Natural killer cell (primary cell): Measurements from ENCODE around the gene ATG101. TPM values are rescaled to one million over a fixed set of nuclear protein-coding genes. Genes with fewer than 3 reads are reported as not detected.

Experiments
- ATAC-seq, 3 donors: fragments of 150-1000 bp in 2 of 3; fragments of 200-7000 bp in 1 of 3; cut with Tn5 transposase; 1 replicate in 1 of 3; 2 replicates in 2 of 3; pipeline ENCODE4 v1.10.0; 2021; ENCODE audit warnings: mild to moderate bottlenecking in 2 of 3, moderate library complexity in 2 of 3
- DNase-seq, 2 donors: peaks; one replicate each; pipeline versions ENCODE4 v3.0.0 to v3.0.0-alpha.2; 2013 to 2021; ENCODE audit warnings: mixed read lengths in 1 of 2
- H3K27ac ChIP-seq: one replicate; pipeline ENCODE4 v1.5.1; 2013; ENCODE audit warnings: mild to moderate bottlenecking, low read length
- H3K27me3 ChIP-seq: one replicate; pipeline ENCODE4 v1.6.1; 2013; ENCODE audit warnings: low read length; ENCODE audit not compliant: control insufficient read depth, insufficient read depth
- H3K36me3 ChIP-seq: one replicate; pipeline ENCODE4 v1.6.1; 2013; ENCODE audit warnings: low read length; ENCODE audit not compliant: control insufficient read depth, insufficient read depth
- H3K4me1 ChIP-seq: one replicate; pipeline ENCODE4 v1.6.1; 2013; ENCODE audit warnings: low read length; ENCODE audit not compliant: control insufficient read depth, insufficient read depth
- H3K4me3 ChIP-seq: one replicate; pipeline ENCODE4 v1.5.1; 2013; ENCODE audit warnings: low read length
- H3K9me3 ChIP-seq: one replicate; pipeline ENCODE4 v1.6.1; 2013; ENCODE audit warnings: low read length; ENCODE audit not compliant: control insufficient read depth, insufficient read depth
- H3K27ac Mint-ChIP-seq, 2 donors: one replicate each; pipeline ENCODE4 v1.8.0; 2022; ENCODE audit warnings: mild to moderate bottlenecking in 2 of 2, mixed read lengths in 2 of 2, moderate library complexity in 1 of 2
- H3K27me3 Mint-ChIP-seq, 2 donors: one replicate each; pipeline ENCODE4 v1.8.0; 2022; ENCODE audit warnings: low read depth in 2 of 2, mixed read lengths in 2 of 2
- H3K36me3 Mint-ChIP-seq: one replicate; pipeline ENCODE4 v1.8.0; 2022; ENCODE audit warnings: mixed read lengths
- H3K4me1 Mint-ChIP-seq, 2 donors: one replicate each; pipeline ENCODE4 v1.8.0; 2022; ENCODE audit warnings: mixed read lengths in 2 of 2
- H3K4me3 Mint-ChIP-seq: one replicate; pipeline ENCODE4 v1.8.0; 2022; ENCODE audit warnings: mild to moderate bottlenecking, moderate library complexity, mixed read lengths
- H3K9me3 Mint-ChIP-seq, 2 donors: one replicate each; pipeline ENCODE4 v1.8.0; 2022; ENCODE audit warnings: mixed read lengths in 2 of 2
- WGBS: methylation state at CpG from one replicate; pipeline ENCODE4 v1.1.7; 2013; ENCODE audit warnings: missing lambda C conversion rate; ENCODE audit not compliant: insufficient coverage; 5-methylcytosine and 5-hydroxymethylcytosine counted together
- intact Hi-C: fragments of 100-400 bp; cut with micrococcal nuclease; formaldehyde crosslinking; loops from one replicate; pipeline ENCODE4 v1.14.2; 2022
- total RNA-seq, 4 donors: library from RNA; stranded (reverse); fragments of 120-200 nt in 1 of 4; gene quantifications; one replicate each; pipeline versions ENCODE4 v1.2.3 to v1.2.4, GENCODE V29; 2013 to 2022
- TF ChIP-seq, protein P1 (sequence below): fragments of 200-600 bp; IDR thresholded peaks from one replicate; pipeline ENCODE4 v1.8.0; 2022; ENCODE audit warnings: antibody characterized with exemption

Gene ATG101
- total RNA-seq, 3 donors from 2014 or later (not counting 1 experiment from before 2014, with no cell fraction given), result 18.6 to 32.8 (median 23.3) TPM

DNA sequence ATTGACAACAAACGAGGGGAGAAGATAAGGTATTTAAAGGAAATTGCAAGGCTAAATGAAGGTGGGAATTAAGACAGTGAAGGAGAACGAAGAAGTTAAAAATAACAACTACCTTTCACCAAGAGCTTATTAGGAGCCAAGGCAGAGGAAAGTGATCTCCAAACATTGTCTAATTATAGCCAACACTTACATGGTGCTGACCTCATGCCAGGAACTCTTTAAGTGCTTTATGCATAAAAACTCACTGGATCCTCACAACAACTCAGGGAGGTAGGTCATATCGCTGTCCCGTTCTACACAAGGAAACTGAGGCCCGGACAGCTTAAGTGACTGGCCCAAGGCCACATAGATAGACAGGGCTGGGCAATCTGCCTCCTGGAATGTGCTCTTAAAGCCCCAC is 43.5 kb upstream of the ATG101 start:
- intact Hi-C loops, result no loop called here
- WGBS, result 89% methylated on average over 4 of the region's 5 CpGs
- Mint-ChIP-seq H3K9me3 (no peaks in the 10 kb centered on the region), H3K4me1 (peaks cover 23 to 30% of the 10 kb centered on the region in 2 donors), H3K4me3 (no peak overlapping the region), H3K27me3 (no peaks in the 10 kb centered on the region), H3K27ac (peak overlapping the region; percentile 88 to 90), H3K36me3 (no peaks in the 10 kb centered on the region)
- H3K4me3 ChIP-seq, result no peak overlapping the region
- no peaks in the 10 kb centered on the region for H3K9me3 ChIP-seq
- H3K27ac ChIP-seq, result no peak overlapping the region
- peaks cover 32% of the 10 kb centered on the region for H3K4me1 ChIP-seq
- no peaks in the 10 kb centered on the region for H3K27me3 ChIP-seq
- TF ChIP-seq, protein P1, sequence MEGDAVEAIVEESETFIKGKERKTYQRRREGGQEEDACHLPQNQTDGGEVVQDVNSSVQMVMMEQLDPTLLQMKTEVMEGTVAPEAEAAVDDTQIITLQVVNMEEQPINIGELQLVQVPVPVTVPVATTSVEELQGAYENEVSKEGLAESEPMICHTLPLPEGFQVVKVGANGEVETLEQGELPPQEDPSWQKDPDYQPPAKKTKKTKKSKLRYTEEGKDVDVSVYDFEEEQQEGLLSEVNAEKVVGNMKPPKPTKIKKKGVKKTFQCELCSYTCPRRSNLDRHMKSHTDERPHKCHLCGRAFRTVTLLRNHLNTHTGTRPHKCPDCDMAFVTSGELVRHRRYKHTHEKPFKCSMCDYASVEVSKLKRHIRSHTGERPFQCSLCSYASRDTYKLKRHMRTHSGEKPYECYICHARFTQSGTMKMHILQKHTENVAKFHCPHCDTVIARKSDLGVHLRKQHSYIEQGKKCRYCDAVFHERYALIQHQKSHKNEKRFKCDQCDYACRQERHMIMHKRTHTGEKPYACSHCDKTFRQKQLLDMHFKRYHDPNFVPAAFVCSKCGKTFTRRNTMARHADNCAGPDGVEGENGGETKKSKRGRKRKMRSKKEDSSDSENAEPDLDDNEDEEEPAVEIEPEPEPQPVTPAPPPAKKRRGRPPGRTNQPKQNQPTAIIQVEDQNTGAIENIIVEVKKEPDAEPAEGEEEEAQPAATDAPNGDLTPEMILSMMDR, result no peak
- no peaks in the 10 kb centered on the region for H3K36me3 ChIP-seq
- no peak for DNase-seq
- no peak for ATAC-seq

DNA sequence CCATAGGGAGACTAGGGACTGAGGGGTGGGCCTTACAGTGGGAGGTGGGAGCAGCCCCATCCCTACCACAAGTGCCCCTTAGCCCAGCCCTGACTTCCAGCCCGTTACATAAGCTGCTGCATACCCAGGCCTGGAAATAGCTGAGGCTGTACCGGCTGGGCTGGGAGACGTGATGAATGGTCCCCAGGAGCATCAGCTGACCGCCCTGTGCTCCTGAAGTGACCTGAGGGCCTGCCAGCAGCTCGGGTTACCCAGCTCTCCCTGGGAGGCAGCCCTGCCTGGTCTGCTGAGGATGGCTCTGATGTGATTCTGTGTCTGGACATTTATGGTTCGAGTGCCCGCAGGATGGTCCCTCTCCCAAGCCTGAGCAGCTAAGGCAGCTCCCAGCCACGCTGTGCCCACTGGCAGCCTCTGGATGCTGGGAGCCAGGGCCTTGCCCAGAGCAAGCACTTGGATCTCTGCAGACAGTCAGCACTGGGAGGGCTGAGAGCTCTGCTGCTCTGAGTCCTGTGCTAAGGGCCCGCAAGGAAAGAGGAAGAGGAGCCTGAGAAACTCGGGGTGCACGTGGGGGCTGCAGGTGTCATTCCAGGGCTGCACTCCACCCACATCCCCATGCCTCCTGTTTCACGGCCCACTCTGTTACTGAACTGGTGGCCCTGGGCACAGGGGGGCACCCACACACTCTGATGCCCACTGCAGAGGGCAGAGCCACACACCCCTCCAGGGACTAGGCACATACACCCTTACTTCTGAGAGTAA is 42.5 kb upstream of the ATG101 start:
- no peak overlapping the region for H3K27ac ChIP-seq
- no peaks in the 10 kb centered on the region for H3K27me3 Mint-ChIP-seq
- intact Hi-C loops, result no loop called here
- H3K4me3 Mint-ChIP-seq, result no peak overlapping the region
- ATAC-seq (no peak), DNase-seq (no peak)
- no peaks in the 10 kb centered on the region for H3K9me3 Mint-ChIP-seq
- H3K36me3 ChIP-seq, result no peaks in the 10 kb centered on the region
- H3K4me1 Mint-ChIP-seq, result peaks cover 23 to 33% of the 10 kb centered on the region in 2 donors
- H3K9me3 ChIP-seq, result no peaks in the 10 kb centered on the region
- no peak overlapping the region for H3K4me3 ChIP-seq
- 82% methylated on average over 12 of the region's 12 CpGs for WGBS
- no peak overlapping the region for H3K27ac Mint-ChIP-seq
- TF ChIP-seq, protein P1, result no peak
- H3K4me1 ChIP-seq, result peaks cover 33% of the 10 kb centered on the region
- H3K36me3 Mint-ChIP-seq, result no peaks in the 10 kb centered on the region
- no peaks in the 10 kb centered on the region for H3K27me3 ChIP-seq

DNA sequence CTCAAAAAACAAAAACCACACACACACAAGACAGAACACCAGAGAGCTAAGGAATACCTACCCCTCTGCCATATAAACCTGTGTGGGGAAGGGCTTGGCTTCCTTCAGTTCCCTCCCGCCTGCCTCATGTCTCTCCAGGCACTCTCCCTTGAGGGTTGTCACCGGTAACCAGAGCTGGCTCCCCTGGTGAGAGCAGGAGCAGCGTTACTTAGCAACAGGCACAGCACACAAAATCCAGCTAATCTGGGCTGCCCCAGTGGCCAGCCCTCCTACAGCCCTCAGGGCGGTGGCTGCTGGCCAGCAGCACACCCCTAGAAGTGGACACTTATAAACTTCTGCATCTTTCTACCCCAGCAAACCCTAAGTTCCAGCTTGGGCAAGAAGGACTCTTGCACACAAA is 40.1 kb upstream of the ATG101 start:
- H3K4me3 ChIP-seq, result no peak overlapping the region
- Mint-ChIP-seq H3K4me1 (peaks cover 19 to 37% of the 10 kb centered on the region in 2 donors), H3K9me3 (no peaks in the 10 kb centered on the region), H3K36me3 (no peaks in the 10 kb centered on the region), H3K27ac (no peak overlapping the region), H3K4me3 (no peak overlapping the region), H3K27me3 (peaks cover 0 to 2% of the 10 kb centered on the region in 2 donors)
- no peaks in the 10 kb centered on the region for H3K36me3 ChIP-seq
- WGBS, result 67% methylated on average over 4 of the region's 4 CpGs
- no peak overlapping the region for H3K27ac ChIP-seq
- no peaks in the 10 kb centered on the region for H3K9me3 ChIP-seq
- TF ChIP-seq, protein P1, result no peak
- no peaks in the 10 kb centered on the region for H3K27me3 ChIP-seq
- no peak for DNase-seq
- ATAC-seq, result no peak
- intact Hi-C loops, result no loop called here
- H3K4me1 ChIP-seq, result peaks cover 38% of the 10 kb centered on the region

DNA sequence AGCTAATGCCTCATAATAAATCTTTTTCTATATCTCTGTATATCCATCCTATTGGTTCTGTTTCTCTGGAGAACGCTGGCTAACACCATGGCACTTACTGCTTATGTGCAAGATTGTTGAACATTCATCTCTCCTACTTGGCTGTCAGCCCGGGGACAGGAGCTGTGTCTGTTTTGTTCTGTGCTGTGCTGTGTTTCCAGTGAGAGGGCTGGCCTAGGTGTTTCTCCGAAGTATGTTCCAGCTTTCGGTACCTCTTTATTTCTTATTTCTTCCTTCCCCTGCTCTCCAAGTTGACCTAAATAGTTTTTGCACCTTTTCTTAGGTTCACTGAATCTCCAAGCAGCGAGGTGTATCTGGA is 37.4 kb upstream of the ATG101 start:
- Histone ChIP-seq H3K4me1 (peaks cover 33% of the 10 kb centered on the region), H3K9me3 (no peaks in the 10 kb centered on the region), H3K27me3 (peaks cover under 1% of the 10 kb centered on the region), H3K36me3 (no peaks in the 10 kb centered on the region), H3K27ac (peak overlapping the region; percentile 49), H3K4me3 (no peak overlapping the region)
- Mint-ChIP-seq H3K4me1 (peaks cover 6 to 21% of the 10 kb centered on the region in 2 donors), H3K27ac (peak overlapping the region; percentile 84 to 87), H3K4me3 (peak overlapping the region; percentile 76), H3K36me3 (no peaks in the 10 kb centered on the region), H3K9me3 (no peaks in the 10 kb centered on the region), H3K27me3 (peaks cover 0 to 9% of the 10 kb centered on the region in 2 donors)
- peak in 1 of 2 donors; percentile 45 for DNase-seq
- ATAC-seq, result no peak
- WGBS, result 9% methylated on average over 5 of the region's 5 CpGs
- intact Hi-C loops, result no loop called here
- TF ChIP-seq, protein P1, result no peak
